Liver (tissue), 9 donors: ENCODE measurements around the gene TNS1. TPM values are rescaled to one million over a fixed set of nuclear protein-coding genes. Genes with fewer than 3 reads are reported as not detected.

Source experiments
- DNase-seq: peaks from one replicate; pipeline ENCODE4 v3.0.0-alpha.2; 2017; ENCODE audit warnings: low spot score
- H3K27ac ChIP-seq, 2 donors: one replicate each; pipeline ENCODE4 v1.7.0; 2013; ENCODE audit warnings: inconsistent platforms in 2 of 2, low read length in 2 of 2, control low read depth in 1 of 2, low read depth in 1 of 2, mild to moderate bottlenecking in 1 of 2
- H3K27me3 ChIP-seq, 4 donors: one replicate each; pipeline versions ENCODE4 v1.6.1 to v1.7.0; 2013; ENCODE audit warnings: low read length in 3 of 4, inconsistent platforms in 1 of 4, mild to moderate bottlenecking in 1 of 4, moderate library complexity in 1 of 4; ENCODE audit not compliant: control insufficient read depth in 4 of 4, insufficient read depth in 4 of 4
- H3K36me3 ChIP-seq, 4 donors: one replicate each; pipeline versions ENCODE4 v1.6.1 to v1.7.0; 2013; ENCODE audit warnings: low read length in 3 of 4, mild to moderate bottlenecking in 3 of 4, low read depth in 1 of 4, moderate library complexity in 1 of 4; ENCODE audit not compliant: control insufficient read depth in 4 of 4, insufficient read depth in 3 of 4
- H3K4me1 ChIP-seq, 4 donors: one replicate each; pipeline versions ENCODE4 v1.6.1 to v1.7.0; 2013; ENCODE audit warnings: low read length in 3 of 4, mild to moderate bottlenecking in 3 of 4, moderate library complexity in 1 of 4; ENCODE audit not compliant: control insufficient read depth in 4 of 4, insufficient read depth in 4 of 4
- H3K4me3 ChIP-seq, 3 donors: one replicate each; pipeline versions ENCODE4 v1.6.1 to v1.7.0; 2013; ENCODE audit warnings: low read length in 3 of 3, control low read depth in 1 of 3, low read depth in 1 of 3, mild to moderate bottlenecking in 1 of 3
- H3K9ac ChIP-seq, 2 donors: one replicate each; pipeline ENCODE4 v1.7.0; 2013; ENCODE audit warnings: low read length in 2 of 2, mild to moderate bottlenecking in 2 of 2, moderate library complexity in 2 of 2, control low read depth in 1 of 2, low read depth in 1 of 2
- H3K9me3 ChIP-seq, 4 donors: one replicate each; pipeline versions ENCODE4 v1.6.1 to v1.7.0; 2013; ENCODE audit warnings: low read length in 3 of 4; ENCODE audit not compliant: control insufficient read depth in 4 of 4
- EGR1 ChIP-seq, 2 donors: IDR thresholded peaks; 2 replicates each; pipeline ENCODE4 v1.6.1; 2016 to 2018; ENCODE audit warnings: antibody characterized with exemption in 2 of 2, low read depth in 2 of 2
- FOXA1 ChIP-seq: IDR thresholded peaks from 2 replicates; pipeline ENCODE4 v1.6.1; 2016; ENCODE audit warnings: antibody characterized with exemption
- FOXA2 ChIP-seq: IDR thresholded peaks from 2 replicates; pipeline ENCODE4 v1.6.1; 2016; ENCODE audit warnings: antibody characterized with exemption
- GABPA ChIP-seq, 2 donors: IDR thresholded peaks in 1 of 2; conservative IDR thresholded peaks in 1 of 2; 2 replicates each; pipeline ENCODE4 v1.6.1; 2016; ENCODE audit warnings: antibody characterized with exemption in 2 of 2, mild to moderate bottlenecking in 1 of 2, moderate library complexity in 1 of 2
- HNF4A ChIP-seq, 2 donors: conservative IDR thresholded peaks; 2 replicates each; pipeline ENCODE4 v1.6.1; 2016; ENCODE audit warnings: antibody characterized with exemption in 2 of 2, mild to moderate bottlenecking in 2 of 2
- HNF4G ChIP-seq: IDR thresholded peaks from 2 replicates; pipeline ENCODE4 v1.6.1; 2016; ENCODE audit warnings: antibody characterized with exemption
- JUND ChIP-seq, 2 donors: IDR thresholded peaks; 2 replicates each; pipeline ENCODE4 v1.6.1; 2016; ENCODE audit warnings: antibody characterized with exemption in 2 of 2
- NR2F2 ChIP-seq: IDR thresholded peaks from 2 replicates; pipeline ENCODE4 v1.6.1; 2016; ENCODE audit warnings: antibody characterized with exemption
- RAD21 ChIP-seq, 2 donors: IDR thresholded peaks; 2 replicates each; pipeline ENCODE4 v1.6.1; 2016; ENCODE audit warnings: antibody characterized with exemption in 2 of 2, mild to moderate bottlenecking in 2 of 2
- RXRA ChIP-seq, 2 donors: IDR thresholded peaks; 2 replicates each; pipeline ENCODE4 v1.6.1; 2017 to 2018; ENCODE audit warnings: antibody characterized with exemption in 2 of 2, mild to moderate bottlenecking in 1 of 2
- SP1 ChIP-seq: IDR thresholded peaks from 2 replicates; pipeline ENCODE4 v1.6.1; 2018; ENCODE audit warnings: antibody characterized with exemption, mild to moderate bottlenecking
- TAF1 ChIP-seq: conservative IDR thresholded peaks from 2 replicates; pipeline ENCODE4 v1.6.1; 2016; ENCODE audit warnings: antibody characterized with exemption, mild to moderate bottlenecking
- YY1 ChIP-seq: IDR thresholded peaks from 2 replicates; pipeline ENCODE4 v1.6.1; 2016; ENCODE audit warnings: antibody characterized with exemption, mild to moderate bottlenecking
- WGBS: extraction: QIAGEN DNeasy Blood & Tissue Kit; methylation state at CpG from one replicate; pipeline ENCODE4 v1.1.7; 2013; 5-methylcytosine and 5-hydroxymethylcytosine counted together
- polyA plus RNA-seq, 2 donors: library from polyadenylated mRNA; stranded (reverse) in 1 of 2; unstranded in 1 of 2; fragments of 200-250 nt in 1 of 2; fragments of >200 nt in 1 of 2; fragmentation: Nextera tagmentation in 1 of 2; extraction: Ambion mirVana in 1 of 2; gene quantifications; one replicate each; pipeline versions ENCODE4 v1.2.1 to v1.2.3, GENCODE V29; 2013 to 2015
- total RNA-seq, 2 donors: library from RNA; depleted of rRNA; stranded (reverse); fragments of >200 nt; gene quantifications; one replicate each; pipeline ENCODE4 v1.2.3, GENCODE V29; 2014
- TF ChIP-seq, protein P1 (sequence below): IDR thresholded peaks from 2 replicates; pipeline ENCODE4 v1.6.1; 2016; ENCODE audit warnings: antibody characterized with exemption
- TF ChIP-seq, protein P2 (sequence below): IDR thresholded peaks from 2 replicates; pipeline ENCODE4 v1.6.1; 2016; ENCODE audit warnings: antibody characterized with exemption
- TF ChIP-seq, protein P3 (sequence below): IDR thresholded peaks from 2 replicates; pipeline ENCODE4 v1.6.1; 2016; ENCODE audit warnings: antibody characterized with exemption, mild to moderate bottlenecking
- TF ChIP-seq, protein P4 (sequence below): fragments of 150-350 bp; IDR thresholded peaks from 2 replicates; pipeline ENCODE4 v1.5.1; 2017; ENCODE audit warnings: improper control_type of control experiment, low read depth, low read length; ENCODE audit not compliant: missing input control
- TF ChIP-seq, protein P5 (sequence below): IDR thresholded peaks from 2 replicates; pipeline ENCODE4 v1.6.1; 2016; ENCODE audit warnings: antibody characterized with exemption
- donor health status: healthy.
- donor health status: healthy.
- donor health status: healthy.
- donor health status: healthy.
- donor health status: healthy.

The TNS1 gene
- total and polyA plus RNA-seq, 4 donors = 16.3 to 128 (median 57.3) TPM

DNA sequence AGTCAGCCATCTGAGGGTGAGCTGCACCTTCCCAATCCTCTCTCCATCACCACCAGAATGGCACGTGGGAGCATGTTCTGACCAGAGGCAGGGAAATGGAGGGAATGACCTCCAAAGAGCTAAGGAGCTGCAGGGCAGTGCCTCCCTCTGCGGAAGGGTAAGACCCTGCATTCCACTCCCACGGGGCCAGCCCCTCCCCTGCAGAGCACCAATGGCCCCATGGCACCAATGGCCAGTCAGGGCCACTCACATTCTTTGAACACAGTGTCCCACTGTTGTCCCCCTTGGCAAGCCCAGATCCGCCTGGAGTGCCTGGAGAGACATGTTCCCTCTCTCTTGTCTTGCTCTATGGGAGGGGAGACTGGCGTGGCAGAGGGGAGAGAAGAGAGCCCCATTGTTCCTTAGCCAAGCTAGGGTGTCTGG lies 164.4 kb downstream of the TNS1 start (continued):
- TF ChIP-seq, protein P1, sequence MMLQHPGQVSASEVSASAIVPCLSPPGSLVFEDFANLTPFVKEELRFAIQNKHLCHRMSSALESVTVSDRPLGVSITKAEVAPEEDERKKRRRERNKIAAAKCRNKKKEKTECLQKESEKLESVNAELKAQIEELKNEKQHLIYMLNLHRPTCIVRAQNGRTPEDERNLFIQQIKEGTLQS = no peak

DNA sequence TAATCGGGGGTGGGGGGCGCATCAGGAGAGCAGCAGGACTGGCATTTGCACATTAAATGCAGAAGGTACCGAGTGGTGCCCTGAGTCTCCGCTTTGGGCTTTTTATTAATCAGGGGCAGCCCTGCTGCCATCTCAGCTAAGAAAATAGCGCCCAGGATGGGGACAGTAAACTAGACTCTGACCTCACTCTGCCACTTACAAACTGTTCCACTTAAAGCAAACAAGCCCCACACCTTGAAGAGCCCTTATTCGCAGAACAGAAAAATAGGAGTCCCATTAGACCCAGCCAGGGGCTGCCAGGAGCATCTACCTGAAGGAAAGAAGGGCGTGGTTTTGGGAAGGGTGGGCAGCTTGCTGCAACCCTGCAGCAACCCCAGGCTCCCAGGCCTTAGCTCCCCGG lies 165.3 kb downstream of the TNS1 start:
- Histone ChIP-seq H3K4me1 (peaks cover 0 to 5% (median 0%) of the 10 kb centered on the region in 4 donors), H3K4me3 (no peak overlapping the region), H3K9me3 (no peaks in the 10 kb centered on the region), H3K27ac (no peak overlapping the region), H3K36me3 (peaks cover 9 to 60% (median 29%) of the 10 kb centered on the region in 4 donors), H3K9ac (no peak overlapping the region), H3K27me3 (no peaks in the 10 kb centered on the region)
- WGBS = 86% methylated on average over 8 of the region's 8 CpGs
- DNase-seq = no peak
- TF ChIP-seq HNF4A (conservative IDR thresholded peaks at IDR 0.05) (no peak), RAD21 (IDR thresholded peaks at IDR 0.05) (no peak), TAF1 (no peak), GABPA (IDR thresholded peaks at IDR 0.05 in 1 of 2, conservative IDR thresholded peaks at IDR 0.05 in 1 of 2) (no peak), SP1 (no peak), HNF4G (no peak), RXRA (IDR thresholded peaks at IDR 0.05) (no peak), JUND (IDR thresholded peaks at IDR 0.05) (no peak), EGR1 (IDR thresholded peaks at IDR 0.05; ENCODE audit: low read depth in 2 of 2) (no peak), YY1 (no peak), NR2F2 (no peak), FOXA1 (no peak), FOXA2 (no peak)
- TF ChIP-seq, protein P1 = no peak
- TF ChIP-seq, protein P2, sequence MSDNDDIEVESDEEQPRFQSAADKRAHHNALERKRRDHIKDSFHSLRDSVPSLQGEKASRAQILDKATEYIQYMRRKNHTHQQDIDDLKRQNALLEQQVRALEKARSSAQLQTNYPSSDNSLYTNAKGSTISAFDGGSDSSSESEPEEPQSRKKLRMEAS = no peak
- TF ChIP-seq, protein P3, sequence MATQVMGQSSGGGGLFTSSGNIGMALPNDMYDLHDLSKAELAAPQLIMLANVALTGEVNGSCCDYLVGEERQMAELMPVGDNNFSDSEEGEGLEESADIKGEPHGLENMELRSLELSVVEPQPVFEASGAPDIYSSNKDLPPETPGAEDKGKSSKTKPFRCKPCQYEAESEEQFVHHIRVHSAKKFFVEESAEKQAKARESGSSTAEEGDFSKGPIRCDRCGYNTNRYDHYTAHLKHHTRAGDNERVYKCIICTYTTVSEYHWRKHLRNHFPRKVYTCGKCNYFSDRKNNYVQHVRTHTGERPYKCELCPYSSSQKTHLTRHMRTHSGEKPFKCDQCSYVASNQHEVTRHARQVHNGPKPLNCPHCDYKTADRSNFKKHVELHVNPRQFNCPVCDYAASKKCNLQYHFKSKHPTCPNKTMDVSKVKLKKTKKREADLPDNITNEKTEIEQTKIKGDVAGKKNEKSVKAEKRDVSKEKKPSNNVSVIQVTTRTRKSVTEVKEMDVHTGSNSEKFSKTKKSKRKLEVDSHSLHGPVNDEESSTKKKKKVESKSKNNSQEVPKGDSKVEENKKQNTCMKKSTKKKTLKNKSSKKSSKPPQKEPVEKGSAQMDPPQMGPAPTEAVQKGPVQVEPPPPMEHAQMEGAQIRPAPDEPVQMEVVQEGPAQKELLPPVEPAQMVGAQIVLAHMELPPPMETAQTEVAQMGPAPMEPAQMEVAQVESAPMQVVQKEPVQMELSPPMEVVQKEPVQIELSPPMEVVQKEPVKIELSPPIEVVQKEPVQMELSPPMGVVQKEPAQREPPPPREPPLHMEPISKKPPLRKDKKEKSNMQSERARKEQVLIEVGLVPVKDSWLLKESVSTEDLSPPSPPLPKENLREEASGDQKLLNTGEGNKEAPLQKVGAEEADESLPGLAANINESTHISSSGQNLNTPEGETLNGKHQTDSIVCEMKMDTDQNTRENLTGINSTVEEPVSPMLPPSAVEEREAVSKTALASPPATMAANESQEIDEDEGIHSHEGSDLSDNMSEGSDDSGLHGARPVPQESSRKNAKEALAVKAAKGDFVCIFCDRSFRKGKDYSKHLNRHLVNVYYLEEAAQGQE = no peak
- TF ChIP-seq, protein P4, sequence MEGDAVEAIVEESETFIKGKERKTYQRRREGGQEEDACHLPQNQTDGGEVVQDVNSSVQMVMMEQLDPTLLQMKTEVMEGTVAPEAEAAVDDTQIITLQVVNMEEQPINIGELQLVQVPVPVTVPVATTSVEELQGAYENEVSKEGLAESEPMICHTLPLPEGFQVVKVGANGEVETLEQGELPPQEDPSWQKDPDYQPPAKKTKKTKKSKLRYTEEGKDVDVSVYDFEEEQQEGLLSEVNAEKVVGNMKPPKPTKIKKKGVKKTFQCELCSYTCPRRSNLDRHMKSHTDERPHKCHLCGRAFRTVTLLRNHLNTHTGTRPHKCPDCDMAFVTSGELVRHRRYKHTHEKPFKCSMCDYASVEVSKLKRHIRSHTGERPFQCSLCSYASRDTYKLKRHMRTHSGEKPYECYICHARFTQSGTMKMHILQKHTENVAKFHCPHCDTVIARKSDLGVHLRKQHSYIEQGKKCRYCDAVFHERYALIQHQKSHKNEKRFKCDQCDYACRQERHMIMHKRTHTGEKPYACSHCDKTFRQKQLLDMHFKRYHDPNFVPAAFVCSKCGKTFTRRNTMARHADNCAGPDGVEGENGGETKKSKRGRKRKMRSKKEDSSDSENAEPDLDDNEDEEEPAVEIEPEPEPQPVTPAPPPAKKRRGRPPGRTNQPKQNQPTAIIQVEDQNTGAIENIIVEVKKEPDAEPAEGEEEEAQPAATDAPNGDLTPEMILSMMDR = no peak
- TF ChIP-seq, protein P5, sequence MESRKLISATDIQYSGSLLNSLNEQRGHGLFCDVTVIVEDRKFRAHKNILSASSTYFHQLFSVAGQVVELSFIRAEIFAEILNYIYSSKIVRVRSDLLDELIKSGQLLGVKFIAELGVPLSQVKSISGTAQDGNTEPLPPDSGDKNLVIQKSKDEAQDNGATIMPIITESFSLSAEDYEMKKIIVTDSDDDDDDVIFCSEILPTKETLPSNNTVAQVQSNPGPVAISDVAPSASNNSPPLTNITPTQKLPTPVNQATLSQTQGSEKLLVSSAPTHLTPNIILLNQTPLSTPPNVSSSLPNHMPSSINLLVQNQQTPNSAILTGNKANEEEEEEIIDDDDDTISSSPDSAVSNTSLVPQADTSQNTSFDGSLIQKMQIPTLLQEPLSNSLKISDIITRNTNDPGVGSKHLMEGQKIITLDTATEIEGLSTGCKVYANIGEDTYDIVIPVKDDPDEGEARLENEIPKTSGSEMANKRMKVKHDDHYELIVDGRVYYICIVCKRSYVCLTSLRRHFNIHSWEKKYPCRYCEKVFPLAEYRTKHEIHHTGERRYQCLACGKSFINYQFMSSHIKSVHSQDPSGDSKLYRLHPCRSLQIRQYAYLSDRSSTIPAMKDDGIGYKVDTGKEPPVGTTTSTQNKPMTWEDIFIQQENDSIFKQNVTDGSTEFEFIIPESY = no peak
